Measurements from ENCODE around the gene SEPTIN10.

DNA sequence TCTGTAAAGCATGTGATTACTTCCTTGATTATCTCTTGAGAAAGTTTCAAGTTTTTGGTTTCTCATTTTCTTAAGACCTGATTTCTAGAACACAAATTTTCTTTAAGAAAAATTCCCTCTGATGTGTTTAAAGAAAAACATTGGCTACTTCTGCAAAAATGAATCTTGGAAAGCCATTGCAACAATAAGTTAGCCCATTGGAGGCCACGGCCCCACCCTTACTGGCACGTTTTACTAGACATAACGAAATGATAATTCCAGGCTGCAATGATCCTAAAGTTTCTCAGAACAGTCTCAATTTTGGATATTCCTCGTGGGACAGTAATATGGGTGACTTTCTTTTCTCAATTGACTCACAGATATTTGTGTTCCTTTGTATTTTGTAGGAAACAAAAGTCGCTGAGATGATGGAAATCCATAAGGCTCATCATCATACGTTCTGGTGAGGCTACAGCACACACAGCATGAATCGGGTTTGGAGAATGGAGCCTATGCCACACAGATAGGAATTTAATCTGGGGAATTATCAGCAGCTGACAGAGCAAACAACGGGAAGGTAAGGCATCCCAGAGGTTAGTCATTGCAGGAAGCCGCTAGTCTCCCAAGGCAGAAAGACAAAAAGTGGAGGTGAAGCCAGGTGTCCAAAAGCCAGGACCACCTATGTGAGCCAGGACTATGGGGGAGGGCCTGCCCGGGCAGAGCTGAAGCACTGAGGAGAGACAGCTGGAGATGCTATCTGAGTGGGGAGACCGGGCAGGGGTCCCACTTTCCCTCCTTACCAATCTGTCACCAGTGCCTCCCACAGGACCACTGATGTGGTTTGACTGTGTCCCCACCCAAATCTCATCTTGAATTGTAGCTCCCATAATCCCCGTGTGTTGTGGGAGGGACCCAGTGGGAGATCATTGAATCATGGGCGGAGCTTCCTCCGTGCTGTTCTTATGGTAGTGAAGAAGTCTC lies 36.2 kb upstream of the SEPTIN10 start:
- TF ChIP-seq CTCF (conservative IDR thresholded peaks at IDR 0.05; ENCODE audit: low read length) (no peak), EZH2phosphoT487 (IDR thresholded peaks at IDR 0.05; ENCODE audit: borderline replicate concordance) (no peak)

All from Loucy (cell line).